Epithelial cell of proximal tubule (primary cell): ENCODE measurements around the gene RPS28. TPM values are rescaled to one million over a fixed set of nuclear protein-coding genes. Genes with fewer than 3 reads are reported as not detected.
"Not testable (repeated sequence)": the region's sequence is repeated elsewhere in the genome, so short reads cannot be mapped to it uniquely, and the experiment has no call there.

Experiments used
- DNase-seq: peaks from one replicate; pipeline ENCODE4 v3.0.0-alpha.2; 2011; ENCODE audit warnings: low read depth
- H3K4me3 ChIP-seq: 2 replicates; pipeline ENCODE4 v1.5.1; 2011; ENCODE audit warnings: low read depth, mild to moderate bottlenecking, low read length
- total RNA-seq: library from RNA; depleted of rRNA; stranded (reverse); fragments of >200 nt; gene quantifications from 2 replicates; pipeline ENCODE4 v1.2.3, GENCODE V29; 2015
- TF ChIP-seq, protein P1 (sequence below): conservative IDR thresholded peaks from 2 replicates; pipeline ENCODE4 v1.5.1; 2012; ENCODE audit warnings: low read depth, mild to moderate bottlenecking, low read length

RPS28 gene
- total RNA-seq, 1 donor from 2014 or later, result 508 TPM

DNA sequence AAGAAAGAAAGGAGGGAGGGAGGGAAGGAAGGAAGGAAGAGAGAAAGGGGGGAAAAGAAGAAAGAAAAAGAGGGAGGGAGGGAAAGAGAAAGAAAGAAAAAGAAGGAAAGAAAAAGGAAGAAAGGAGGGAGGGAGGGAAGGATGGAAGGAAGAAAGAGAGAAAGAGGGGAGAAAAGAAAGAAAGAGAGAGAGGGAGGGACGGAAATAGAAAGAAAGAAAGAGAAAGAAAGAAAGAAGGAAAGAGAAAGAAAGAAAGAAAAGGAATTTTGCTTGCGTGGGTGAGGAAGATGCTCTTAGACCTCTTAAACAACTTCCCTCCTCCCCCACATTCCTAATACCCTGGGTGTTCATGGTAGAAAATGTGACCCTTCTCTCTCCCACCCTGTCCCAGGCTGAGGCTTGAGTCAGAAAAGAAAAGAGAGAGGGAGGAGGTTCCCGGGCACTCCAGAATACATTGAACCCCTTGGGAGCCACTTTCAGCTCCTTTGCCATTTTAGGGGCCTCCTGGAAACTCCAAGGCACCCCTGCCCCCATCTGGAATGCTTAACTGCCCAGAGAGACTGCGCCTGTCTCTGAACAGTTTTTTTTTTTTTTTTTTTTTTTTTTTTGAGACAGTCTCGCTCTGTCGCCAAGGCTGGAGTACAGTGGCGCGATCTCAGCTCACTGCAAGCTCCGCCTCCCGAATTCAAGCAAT is 31.0 kb downstream of the RPS28 start:
- TF ChIP-seq, protein P1, sequence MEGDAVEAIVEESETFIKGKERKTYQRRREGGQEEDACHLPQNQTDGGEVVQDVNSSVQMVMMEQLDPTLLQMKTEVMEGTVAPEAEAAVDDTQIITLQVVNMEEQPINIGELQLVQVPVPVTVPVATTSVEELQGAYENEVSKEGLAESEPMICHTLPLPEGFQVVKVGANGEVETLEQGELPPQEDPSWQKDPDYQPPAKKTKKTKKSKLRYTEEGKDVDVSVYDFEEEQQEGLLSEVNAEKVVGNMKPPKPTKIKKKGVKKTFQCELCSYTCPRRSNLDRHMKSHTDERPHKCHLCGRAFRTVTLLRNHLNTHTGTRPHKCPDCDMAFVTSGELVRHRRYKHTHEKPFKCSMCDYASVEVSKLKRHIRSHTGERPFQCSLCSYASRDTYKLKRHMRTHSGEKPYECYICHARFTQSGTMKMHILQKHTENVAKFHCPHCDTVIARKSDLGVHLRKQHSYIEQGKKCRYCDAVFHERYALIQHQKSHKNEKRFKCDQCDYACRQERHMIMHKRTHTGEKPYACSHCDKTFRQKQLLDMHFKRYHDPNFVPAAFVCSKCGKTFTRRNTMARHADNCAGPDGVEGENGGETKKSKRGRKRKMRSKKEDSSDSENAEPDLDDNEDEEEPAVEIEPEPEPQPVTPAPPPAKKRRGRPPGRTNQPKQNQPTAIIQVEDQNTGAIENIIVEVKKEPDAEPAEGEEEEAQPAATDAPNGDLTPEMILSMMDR, result no peak
- no peak for DNase-seq

DNA sequence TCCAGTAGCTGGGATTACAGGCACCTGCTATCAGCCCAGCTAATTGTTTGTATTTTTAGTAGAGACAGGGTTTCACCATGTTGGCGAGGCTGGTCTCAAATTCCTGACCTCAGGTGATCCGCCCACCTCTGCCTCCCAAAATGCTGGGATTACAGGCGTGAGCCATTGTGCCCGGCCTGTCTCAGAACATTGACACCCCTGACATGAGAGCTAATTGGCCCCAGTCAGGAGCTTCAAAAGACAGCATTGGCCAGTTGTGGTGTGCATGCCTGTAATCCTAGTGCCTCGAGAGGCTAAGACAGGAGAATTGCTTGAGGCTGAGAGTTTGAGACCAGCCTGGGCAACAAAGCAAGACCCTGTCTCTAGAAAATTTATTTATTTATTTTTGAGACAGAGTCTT is 31.5 kb downstream of the RPS28 start:
- not testable (repeated sequence) for DNase-seq, H3K4me3 ChIP-seq

More for the DNA sequence above, 31.0 kb downstream of the RPS28 start:
- peak overlapping the region; percentile 31 for H3K4me3 ChIP-seq

DNA sequence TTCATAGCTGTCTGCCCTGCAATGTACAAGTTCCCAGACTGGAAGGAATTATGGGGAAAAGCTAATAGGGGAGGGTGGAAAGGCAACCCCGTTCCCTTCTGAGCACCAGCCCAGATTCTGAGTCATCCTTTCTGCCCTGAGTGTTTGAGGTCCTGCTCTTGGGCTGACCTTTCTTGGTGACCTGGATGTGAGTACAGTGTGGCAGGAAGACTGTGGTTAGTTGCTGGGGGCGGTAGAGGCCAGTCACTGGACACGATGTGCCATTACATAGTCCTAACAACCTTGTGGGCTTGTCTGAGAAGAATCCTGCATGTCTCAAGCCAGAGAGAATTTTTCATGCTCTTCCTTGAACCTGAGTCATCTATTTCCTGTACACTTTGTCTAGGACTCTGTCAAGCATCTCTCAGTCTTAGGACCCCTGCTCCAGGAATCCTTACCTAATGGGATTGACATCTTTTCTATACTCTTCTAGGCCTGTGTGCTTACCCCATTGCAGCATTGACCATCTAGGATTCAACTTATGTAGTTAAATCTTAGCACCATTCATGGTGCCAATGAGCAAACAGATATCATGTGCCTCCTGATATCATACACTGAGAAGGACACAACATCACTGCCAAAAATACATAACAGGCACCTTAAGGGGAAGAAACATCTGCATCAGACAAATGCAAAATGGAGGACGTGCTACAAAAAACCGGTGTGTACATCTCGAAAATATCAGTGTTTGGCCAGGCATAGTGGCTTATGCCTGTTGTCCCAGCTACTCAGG is 34.5 kb downstream of the RPS28 start:
- no peak overlapping the region for H3K4me3 ChIP-seq
- peak; percentile 88 for DNase-seq
- TF ChIP-seq, protein P1, result peak; percentile 22

DNA sequence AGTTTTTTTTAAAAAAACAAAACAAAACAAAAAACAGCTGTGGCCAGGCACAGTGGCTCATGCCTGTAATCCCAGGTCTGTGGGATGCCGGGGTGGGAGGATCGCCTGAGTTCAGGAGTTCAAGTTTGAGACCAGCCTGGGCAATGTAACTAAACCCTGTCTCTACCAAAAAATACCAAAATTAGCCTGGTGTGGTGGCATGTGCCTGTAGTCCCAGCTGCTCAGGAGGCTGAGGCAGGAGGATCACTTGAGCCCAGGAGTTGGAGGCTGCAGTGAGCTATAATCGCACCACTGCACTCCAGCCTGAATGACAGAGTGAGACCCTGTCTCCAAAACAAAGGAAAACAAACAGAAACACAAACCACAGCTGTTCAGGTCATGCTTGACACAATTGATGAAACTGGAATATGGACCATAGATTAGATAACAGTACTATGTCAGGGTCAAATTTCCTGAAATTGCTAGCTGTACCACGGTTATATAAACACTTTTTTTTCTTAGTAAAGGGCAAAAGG is 35.8 kb downstream of the RPS28 start:
- TF ChIP-seq, protein P1, result no peak
- no peak overlapping the region for H3K4me3 ChIP-seq
- DNase-seq, result no peak

DNA sequence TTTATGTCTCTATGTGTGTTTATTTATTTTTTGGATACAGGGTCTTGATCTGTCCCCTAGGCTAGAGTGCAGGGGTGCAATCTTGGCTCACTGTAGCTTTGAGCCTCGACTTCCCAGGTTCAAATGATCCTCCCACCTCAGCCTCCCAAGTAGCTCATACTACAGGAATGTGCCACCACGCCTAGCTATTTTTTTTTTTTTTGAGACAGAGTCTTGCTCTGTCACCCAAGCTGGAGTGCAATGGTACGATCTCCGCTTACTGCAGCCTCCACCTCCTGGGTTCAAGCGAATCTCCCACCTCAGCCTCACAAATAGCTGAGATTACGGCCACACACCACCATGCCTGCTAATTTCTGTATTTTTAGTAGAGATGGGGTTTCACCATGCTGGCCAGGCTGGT is 37.7 kb downstream of the RPS28 start:
- no peak for DNase-seq
- TF ChIP-seq, protein P1, result no peak
- H3K4me3 ChIP-seq, result no peak overlapping the region

DNA sequence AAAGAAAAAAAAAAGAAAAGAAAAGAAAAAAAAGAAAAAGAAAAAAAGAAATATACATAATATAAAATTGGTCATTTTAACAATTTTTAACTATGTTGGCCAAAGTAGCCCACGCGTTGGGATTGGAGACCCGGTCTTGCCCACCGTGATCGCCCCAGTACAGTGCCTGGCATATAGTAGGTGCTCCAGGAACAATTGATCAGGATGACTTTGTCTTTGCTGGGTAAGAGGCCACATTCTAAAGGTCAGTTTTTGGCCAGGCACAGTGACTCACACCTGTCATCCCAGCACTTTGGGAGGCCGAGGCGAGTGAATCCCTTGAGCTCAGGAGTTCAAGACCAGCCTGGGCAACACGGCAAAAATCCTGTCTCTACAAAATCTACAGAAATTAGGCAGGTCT is 38.9 kb downstream of the RPS28 start:
- TF ChIP-seq, protein P1, result no peak
- no peak overlapping the region for H3K4me3 ChIP-seq

DNA sequence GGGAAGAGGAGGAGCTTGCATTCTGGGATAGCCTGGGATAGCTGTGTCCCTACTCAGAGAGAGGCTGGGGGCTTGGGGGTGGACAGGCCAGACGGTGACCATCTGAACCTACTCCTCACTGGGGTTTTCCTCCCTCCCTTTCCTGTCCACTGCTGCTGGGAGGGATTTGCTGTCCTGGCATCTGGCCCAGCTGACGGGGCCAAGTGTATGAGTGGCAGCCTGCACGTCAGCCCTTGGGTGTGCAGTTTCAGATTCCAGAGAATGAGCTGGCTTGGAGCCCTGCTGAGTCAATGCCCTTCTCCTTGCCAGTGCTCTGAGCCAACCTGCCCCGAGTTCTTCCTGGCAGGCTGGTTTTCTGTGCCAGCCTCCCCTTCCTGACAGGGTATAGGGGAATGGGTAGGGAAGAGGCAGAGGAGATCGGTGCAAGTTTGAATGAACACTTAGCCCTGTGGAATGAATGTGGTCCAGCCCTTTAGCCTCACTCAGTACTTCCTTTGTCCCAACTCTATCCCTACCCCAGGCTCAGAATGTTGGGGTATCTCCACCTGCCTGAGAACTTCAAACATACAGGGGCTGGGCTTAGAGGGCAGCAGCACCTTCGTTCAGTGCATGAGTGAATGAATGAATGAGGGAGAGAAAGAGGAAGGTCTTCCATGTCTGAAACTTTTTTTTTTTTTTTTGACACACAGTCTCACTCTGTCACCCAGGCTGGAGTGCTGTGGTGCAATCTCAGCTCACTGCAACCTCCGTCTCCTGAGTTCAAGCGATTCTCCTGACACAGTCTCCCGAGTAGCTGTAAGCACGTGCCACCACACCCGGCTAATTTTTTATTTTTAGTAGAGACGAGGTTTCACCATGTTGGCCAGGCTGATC is 40.9 kb downstream of the RPS28 start:
- peak; percentile 95 for DNase-seq
- TF ChIP-seq, protein P1, result no peak
- peak overlapping the region; percentile 12 for H3K4me3 ChIP-seq

More for the DNA sequence above, 38.9 kb downstream of the RPS28 start:
- no peak for DNase-seq
